Naive B cell (primary cell): ENCODE measurements around the gene P3R3URF. TPM values are rescaled to one million over a fixed set of nuclear protein-coding genes. Genes with fewer than 3 reads are reported as not detected.
A peak's percentile ranks its signal among the peaks of the same experiment; 100 is the strongest.

Source experiments
- ATAC-seq, 2 donors: fragments of 150-1000 bp; cut with Tn5 transposase; 2 replicates each; pipeline ENCODE4 v1.10.0; 2021; ENCODE audit warnings: low read depth in 2 of 2, mild to moderate bottlenecking in 2 of 2, moderate library complexity in 2 of 2
- DNase-seq: peaks from one replicate; pipeline ENCODE4 v3.0.0; 2022
- H3K27ac Mint-ChIP-seq, 6 donors: one replicate each; pipeline ENCODE4 v1.8.0; 2020 to 2022; ENCODE audit warnings: mild to moderate bottlenecking in 6 of 6, mixed read lengths in 6 of 6, moderate library complexity in 5 of 6, inconsistent platforms in 2 of 6
- H3K27me3 Mint-ChIP-seq, 3 donors: one replicate each; pipeline ENCODE4 v1.8.0; 2021 to 2022; ENCODE audit warnings: mixed read lengths in 3 of 3, mild to moderate bottlenecking in 1 of 3
- H3K36me3 Mint-ChIP-seq, 2 donors: one replicate each; pipeline ENCODE4 v1.8.0; 2020 to 2022; ENCODE audit warnings: mixed read lengths in 2 of 2, inconsistent platforms in 1 of 2, mild to moderate bottlenecking in 1 of 2
- H3K4me1 Mint-ChIP-seq, 3 donors: one replicate each; pipeline ENCODE4 v1.8.0; 2020 to 2022; ENCODE audit warnings: mixed read lengths in 3 of 3, inconsistent platforms in 1 of 3, mild to moderate bottlenecking in 1 of 3, moderate library complexity in 1 of 3
- H3K4me3 Mint-ChIP-seq, 8 donors: one replicate each; pipeline ENCODE4 v1.8.0; 2020 to 2022; ENCODE audit warnings: mild to moderate bottlenecking in 8 of 8, mixed read lengths in 8 of 8, moderate library complexity in 8 of 8, inconsistent platforms in 2 of 8
- H3K9me3 Mint-ChIP-seq, 7 donors: one replicate each; pipeline ENCODE4 v1.8.0; 2020 to 2022; ENCODE audit warnings: mixed read lengths in 7 of 7, mild to moderate bottlenecking in 5 of 7, inconsistent platforms in 2 of 7, moderate library complexity in 1 of 7
- polyA plus RNA-seq, 6 donors: library from polyadenylated mRNA; unstranded; fragments of 300-500 nt; fragmentation: Illumina TruSeq; gene quantifications; one replicate each; pipeline ENCODE4 v1.2.3, GENCODE V29; 2021; ENCODE audit warnings: low read depth in 6 of 6

P3R3URF gene
- polyA plus RNA-seq, 6 donors from 2014 or later: not detected

GRCh38 chr1:46205141-46205540, 28.9 kb upstream of the P3R3URF start:
- DNase-seq: no peak
- Mint-ChIP-seq H3K4me1 (peaks cover 14 to 19% (median 17%) of the 10 kb centered on the region in 3 donors), H3K27ac (no peak overlapping the region), H3K9me3 (no peaks in the 10 kb centered on the region), H3K27me3 (peaks cover 7 to 8% (median 7%) of the 10 kb centered on the region in 3 donors), H3K36me3 (no peaks in the 10 kb centered on the region), H3K4me3 (peak overlapping the region in 1 of 8 donors; percentile 82)
- ATAC-seq: no peak

GRCh38 chr1:46204406-46204742, 28.1 kb upstream of the P3R3URF start:
- Mint-ChIP-seq H3K4me1 (peaks cover 15 to 19% (median 19%) of the 10 kb centered on the region in 3 donors), H3K27me3 (peaks cover 7 to 8% (median 7%) of the 10 kb centered on the region in 3 donors), H3K4me3 (peak overlapping the region in 7 of 8 donors; percentile 82 to 89 (median 86)), H3K9me3 (no peaks in the 10 kb centered on the region), H3K27ac (no peak overlapping the region), H3K36me3 (no peaks in the 10 kb centered on the region)
- ATAC-seq (no peak), DNase-seq (no peak)

GRCh38 chr1:46203738-46204405, 27.6 kb upstream of the P3R3URF start:
- peaks cover 7 to 8% (median 7%) of the 10 kb centered on the region in 3 donors for H3K27me3 Mint-ChIP-seq
- H3K4me1 Mint-ChIP-seq: peaks cover 15 to 23% (median 19%) of the 10 kb centered on the region in 3 donors
- no peak for ATAC-seq
- H3K4me3 Mint-ChIP-seq: peak overlapping the region; percentile 66 to 89 (median 84)
- peak overlapping the region in 1 of 6 donors; percentile 66 for H3K27ac Mint-ChIP-seq
- DNase-seq: no peak
- no peaks in the 10 kb centered on the region for H3K36me3 Mint-ChIP-seq
- H3K9me3 Mint-ChIP-seq: no peaks in the 10 kb centered on the region

- DNase-seq (no peak), ATAC-seq (no peak)
- peaks cover 19 to 44% (median 27%) of the 10 kb centered on the region in 3 donors for H3K4me1 Mint-ChIP-seq
- peak overlapping the region in 1 of 6 donors; percentile 28 for H3K27ac Mint-ChIP-seq
- H3K9me3 Mint-ChIP-seq: no peaks in the 10 kb centered on the region
- peaks cover 7 to 8% (median 7%) of the 10 kb centered on the region in 3 donors for H3K27me3 Mint-ChIP-seq
- peaks cover 0 to 8% of the 10 kb centered on the region in 2 donors for H3K36me3 Mint-ChIP-seq
- peak overlapping the region in 7 of 8 donors; percentile 2 to 87 (median 81) for H3K4me3 Mint-ChIP-seq
These were observed 23.0 kb upstream of the P3R3URF start for GRCh38 chr1:46199233-46199749.

GRCh38 chr1:46197964-46198811, 21.9 kb upstream of the P3R3URF start, which contains the start of gene POMGNT1:
TSS of gene POMGNT1 (minus strand) at chr1:46198434. CDS start at chr1:46197821, 613 bp downstream.
- peak; percentile 91 to 94 for ATAC-seq
- H3K4me3 Mint-ChIP-seq: peak within 1 kb of the TSS; percentile 70 to 89 (median 83)
- DNase-seq: peak; percentile 73
- peaks cover 0 to 8% of the 10 kb centered on the region in 2 donors for H3K36me3 Mint-ChIP-seq
- H3K4me1 Mint-ChIP-seq: peaks cover 15 to 37% (median 18%) of the 10 kb centered on the region in 3 donors
- H3K9me3 Mint-ChIP-seq: no peaks in the 10 kb centered on the region
- H3K27me3 Mint-ChIP-seq: peaks cover 6 to 8% (median 7%) of the 10 kb centered on the region in 3 donors
- H3K27ac Mint-ChIP-seq: peak within 1 kb of the TSS; percentile 27 to 92 (median 58)

GRCh38 chr1:46197560-46197963, 21.3 kb upstream of the P3R3URF start:
- H3K36me3 Mint-ChIP-seq: peaks cover 0 to 14% of the 10 kb centered on the region in 2 donors

GRCh38 chr1:46196609-46197008, 20.3 kb upstream of the P3R3URF start:
- H3K27me3 Mint-ChIP-seq: no peaks in the 10 kb centered on the region
- ATAC-seq: no peak
- no peak for DNase-seq

More at GRCh38 chr1:46197560-46197963, 21.3 kb upstream of the P3R3URF start:
- Mint-ChIP-seq H3K4me3 (peak overlapping the region; percentile 70 to 89 (median 83)), H3K9me3 (no peaks in the 10 kb centered on the region), H3K27ac (peak overlapping the region in 2 of 6 donors; percentile 66 to 87), H3K4me1 (peaks cover 10 to 32% (median 12%) of the 10 kb centered on the region in 3 donors), H3K27me3 (peaks cover under 1 to 2% (median 1%) of the 10 kb centered on the region in 3 donors)
- DNase-seq (no peak), ATAC-seq (no peak)

GRCh38 chr1:46194641-46195193, 18.4 kb upstream of the P3R3URF start:
- H3K27ac Mint-ChIP-seq: peak overlapping the region in 1 of 6 donors; percentile 54

More at GRCh38 chr1:46196609-46197008, 20.3 kb upstream of the P3R3URF start:
- peaks cover 0 to 20% of the 10 kb centered on the region in 2 donors for H3K36me3 Mint-ChIP-seq
- no peaks in the 10 kb centered on the region for H3K9me3 Mint-ChIP-seq
- peak overlapping the region in 1 of 6 donors; percentile 88 for H3K27ac Mint-ChIP-seq
- peaks cover 8 to 30% (median 11%) of the 10 kb centered on the region in 3 donors for H3K4me1 Mint-ChIP-seq
- peak overlapping the region in 5 of 8 donors; percentile 70 to 85 (median 83) for H3K4me3 Mint-ChIP-seq

GRCh38 chr1:46193984-46194570, 17.8 kb upstream of the P3R3URF start:
- no peaks in the 10 kb centered on the region for H3K9me3 Mint-ChIP-seq
- peaks cover 0 to 28% of the 10 kb centered on the region in 2 donors for H3K36me3 Mint-ChIP-seq

More at GRCh38 chr1:46194641-46195193, 18.4 kb upstream of the P3R3URF start:
- DNase-seq (no peak), ATAC-seq (no peak)
- Mint-ChIP-seq H3K9me3 (no peaks in the 10 kb centered on the region), H3K4me3 (peak overlapping the region in 2 of 8 donors; percentile 16 to 83), H3K4me1 (peaks cover 5 to 30% (median 11%) of the 10 kb centered on the region in 3 donors), H3K36me3 (peaks cover 0 to 21% of the 10 kb centered on the region in 2 donors), H3K27me3 (no peaks in the 10 kb centered on the region)

GRCh38 chr1:46193285-46193684, 17.0 kb upstream of the P3R3URF start:
- DNase-seq (no peak), ATAC-seq (no peak)
- H3K27ac Mint-ChIP-seq: no peak overlapping the region
- H3K4me1 Mint-ChIP-seq: peaks cover 5 to 23% (median 11%) of the 10 kb centered on the region in 3 donors
- H3K4me3 Mint-ChIP-seq: no peak overlapping the region
- H3K9me3 Mint-ChIP-seq: no peaks in the 10 kb centered on the region
- peaks cover 0 to 30% of the 10 kb centered on the region in 2 donors for H3K36me3 Mint-ChIP-seq
- no peaks in the 10 kb centered on the region for H3K27me3 Mint-ChIP-seq

More at GRCh38 chr1:46193984-46194570, 17.8 kb upstream of the P3R3URF start:
- Mint-ChIP-seq H3K4me3 (no peak overlapping the region), H3K27ac (peak overlapping the region in 1 of 6 donors; percentile 11), H3K4me1 (peaks cover 5 to 27% (median 11%) of the 10 kb centered on the region in 3 donors), H3K27me3 (no peaks in the 10 kb centered on the region)
- no peak for ATAC-seq
- no peak for DNase-seq

GRCh38 chr1:46192171-46192570, 15.9 kb upstream of the P3R3URF start:
- peaks cover 2 to 18% (median 8%) of the 10 kb centered on the region in 3 donors for H3K4me1 Mint-ChIP-seq
- H3K4me3 Mint-ChIP-seq: no peak overlapping the region
- no peaks in the 10 kb centered on the region for H3K27me3 Mint-ChIP-seq
- no peaks in the 10 kb centered on the region for H3K9me3 Mint-ChIP-seq
- ATAC-seq (no peak), DNase-seq (no peak)
- H3K27ac Mint-ChIP-seq: no peak overlapping the region
- H3K36me3 Mint-ChIP-seq: peaks cover 0 to 39% of the 10 kb centered on the region in 2 donors

GRCh38 chr1:46191033-46191701, 14.9 kb upstream of the P3R3URF start:
- no peaks in the 10 kb centered on the region for H3K27me3 Mint-ChIP-seq
- H3K4me3 Mint-ChIP-seq: no peak overlapping the region
- no peak for ATAC-seq
- H3K36me3 Mint-ChIP-seq: peaks cover 0 to 39% of the 10 kb centered on the region in 2 donors
- peak overlapping the region in 1 of 6 donors; percentile 19 for H3K27ac Mint-ChIP-seq
- peaks cover 0 to 9% (median 0%) of the 10 kb centered on the region in 3 donors for H3K4me1 Mint-ChIP-seq
- no peak for DNase-seq
- H3K9me3 Mint-ChIP-seq: no peaks in the 10 kb centered on the region
